ENCODE results near the gene BAD. TPM values are rescaled to one million over a fixed set of nuclear protein-coding genes. Genes with fewer than 3 reads are reported as not detected.

BAD gene
- total RNA-seq, 1 donor from 2014 or later, result 19.0 TPM

DNA sequence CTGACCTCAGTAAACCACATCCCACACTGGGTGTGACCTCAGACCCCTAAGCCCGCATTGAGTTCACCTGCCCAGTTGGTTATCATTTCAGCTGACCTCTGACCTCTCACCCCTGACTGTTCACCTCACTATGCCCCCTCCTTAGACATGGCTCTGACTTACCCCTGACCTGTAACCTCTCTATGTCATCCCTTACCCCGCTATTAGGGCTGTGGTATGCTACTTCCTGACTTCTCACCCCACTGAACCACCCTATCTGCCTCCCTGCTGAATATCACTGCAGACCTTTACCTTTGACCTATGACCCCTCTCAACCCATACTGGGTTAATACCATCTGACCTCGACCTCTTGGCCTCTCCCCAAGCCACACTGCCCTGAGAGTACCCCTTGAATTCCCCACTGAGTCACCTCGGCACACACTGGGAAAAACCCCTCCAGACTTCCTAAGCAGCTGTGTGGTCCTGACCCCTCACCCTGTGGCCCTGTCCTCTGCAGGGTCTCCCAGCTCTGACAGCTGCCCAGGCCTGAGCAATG, 24.9 kb downstream of the BAD start:
- TF ChIP-seq EZH2phosphoT487 (IDR thresholded peaks at IDR 0.05), result no peak
- no peak for TF ChIP-seq EZH2 (IDR thresholded peaks at IDR 0.05)
- TF ChIP-seq, protein P1, sequence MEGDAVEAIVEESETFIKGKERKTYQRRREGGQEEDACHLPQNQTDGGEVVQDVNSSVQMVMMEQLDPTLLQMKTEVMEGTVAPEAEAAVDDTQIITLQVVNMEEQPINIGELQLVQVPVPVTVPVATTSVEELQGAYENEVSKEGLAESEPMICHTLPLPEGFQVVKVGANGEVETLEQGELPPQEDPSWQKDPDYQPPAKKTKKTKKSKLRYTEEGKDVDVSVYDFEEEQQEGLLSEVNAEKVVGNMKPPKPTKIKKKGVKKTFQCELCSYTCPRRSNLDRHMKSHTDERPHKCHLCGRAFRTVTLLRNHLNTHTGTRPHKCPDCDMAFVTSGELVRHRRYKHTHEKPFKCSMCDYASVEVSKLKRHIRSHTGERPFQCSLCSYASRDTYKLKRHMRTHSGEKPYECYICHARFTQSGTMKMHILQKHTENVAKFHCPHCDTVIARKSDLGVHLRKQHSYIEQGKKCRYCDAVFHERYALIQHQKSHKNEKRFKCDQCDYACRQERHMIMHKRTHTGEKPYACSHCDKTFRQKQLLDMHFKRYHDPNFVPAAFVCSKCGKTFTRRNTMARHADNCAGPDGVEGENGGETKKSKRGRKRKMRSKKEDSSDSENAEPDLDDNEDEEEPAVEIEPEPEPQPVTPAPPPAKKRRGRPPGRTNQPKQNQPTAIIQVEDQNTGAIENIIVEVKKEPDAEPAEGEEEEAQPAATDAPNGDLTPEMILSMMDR (IDR thresholded peaks at IDR 0.05), result no peak
- Mint-ChIP-seq H3K4me3 (peak overlapping the region; percentile 51), H3K27ac (no peak overlapping the region)

DNA sequence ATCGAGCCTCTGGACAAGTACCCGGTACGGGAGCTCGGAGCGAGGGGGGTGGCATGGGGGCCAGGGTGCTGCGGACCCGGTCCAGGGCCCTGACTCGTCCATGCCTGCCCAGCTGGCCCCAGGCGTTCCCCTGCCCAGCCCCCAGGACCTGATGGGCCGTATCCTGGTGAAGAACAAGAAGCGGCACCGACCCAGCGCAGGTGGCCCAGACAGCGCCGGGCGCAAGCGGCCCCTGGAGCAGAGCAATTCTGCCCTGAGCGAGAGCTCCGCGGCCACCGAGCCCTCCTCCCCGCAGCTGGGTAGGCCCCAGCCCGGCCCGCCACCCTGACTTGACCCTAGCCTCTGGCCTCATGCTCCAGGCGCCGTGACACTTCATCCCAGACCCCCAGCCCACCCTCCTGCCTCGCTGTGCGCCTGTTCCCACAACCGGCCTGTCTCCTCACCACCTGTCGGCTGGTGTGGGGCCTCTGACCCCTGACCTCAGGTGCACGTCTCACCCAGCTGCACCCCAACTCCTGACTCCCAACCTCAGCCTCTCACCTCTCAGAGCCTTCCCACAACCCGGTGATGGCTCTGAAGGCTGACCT, 25.4 kb downstream of the BAD start:
- DNase-seq (ENCODE audit: low spot score), result no peak
- Histone ChIP-seq H2AFZ (replicated peaks) (no peak overlapping the region), H3K9me3 (ENCODE audit: low read depth) (no peaks in the 10 kb centered on the region), H3F3A (ENCODE audit: low read depth) (no peaks in the 10 kb centered on the region), H3K4me2 (no peak overlapping the region), H3K27me3 (no peaks in the 10 kb centered on the region), H3K4me1 (no peaks in the 10 kb centered on the region), H4K20me1 (ENCODE audit: low read depth) (peaks cover 4% of the 10 kb centered on the region), H3K9ac (no peak overlapping the region), H3K27ac (no peak overlapping the region), H3K79me2 (ENCODE audit: low read depth) (no peaks in the 10 kb centered on the region), H3K36me3 (no peaks in the 10 kb centered on the region), H3K4me3 (no peak overlapping the region)
- Mint-ChIP-seq H3K36me3 (peaks cover 20% of the 10 kb centered on the region), H3K27me3 (ENCODE audit: insufficient read depth, low read depth) (peaks cover 10% of the 10 kb centered on the region), H3K9me3 (no peaks in the 10 kb centered on the region), H3K4me3 (peak overlapping the region; percentile 51), H3K27ac (no peak overlapping the region), H3K4me1 (peaks cover 3% of the 10 kb centered on the region)
- TF ChIP-seq EZH2 (IDR thresholded peaks at IDR 0.05) (no peak), EZH2phosphoT487 (IDR thresholded peaks at IDR 0.05) (no peak)
- TF ChIP-seq, protein P1 (IDR thresholded peaks at IDR 0.05), result no peak

More for the DNA sequence above, 24.9 kb downstream of the BAD start:
- Histone ChIP-seq H3K27ac (no peak overlapping the region), H3K36me3 (no peaks in the 10 kb centered on the region), H3K4me1 (no peaks in the 10 kb centered on the region), H3K9ac (no peak overlapping the region), H3K79me2 (ENCODE audit: low read depth) (no peaks in the 10 kb centered on the region), H3K27me3 (no peaks in the 10 kb centered on the region), H3K4me2 (no peak overlapping the region), H2AFZ (replicated peaks) (no peak overlapping the region), H3F3A (ENCODE audit: low read depth) (no peaks in the 10 kb centered on the region), H4K20me1 (ENCODE audit: low read depth) (no peaks in the 10 kb centered on the region), H3K9me3 (ENCODE audit: low read depth) (no peaks in the 10 kb centered on the region), H3K4me3 (no peak overlapping the region)
- Mint-ChIP-seq H3K4me1 (peaks cover 3% of the 10 kb centered on the region), H3K9me3 (no peaks in the 10 kb centered on the region), H3K27me3 (ENCODE audit: insufficient read depth, low read depth) (peaks cover 10% of the 10 kb centered on the region), H3K36me3 (peaks cover 19% of the 10 kb centered on the region)
- no peak for DNase-seq (ENCODE audit: low spot score)

DNA sequence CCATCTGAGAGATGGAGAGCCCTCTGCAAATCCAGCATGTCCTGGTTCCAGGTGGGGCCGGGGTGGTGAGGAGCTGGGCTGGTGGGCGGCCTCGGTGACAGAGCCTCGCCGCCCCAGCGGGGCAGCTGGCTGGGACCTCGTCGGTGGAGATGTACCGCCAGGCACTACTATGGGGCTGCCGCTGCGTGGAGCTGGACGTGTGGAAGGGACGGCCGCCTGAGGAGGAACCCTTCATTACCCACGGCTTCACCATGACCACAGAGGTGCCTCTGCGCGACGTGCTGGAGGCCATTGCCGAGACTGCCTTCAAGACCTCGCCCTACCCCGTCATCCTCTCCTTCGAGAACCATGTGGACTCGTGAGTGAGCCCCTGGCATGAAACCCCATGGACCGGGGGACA, 26.1 kb downstream of the BAD start:
- H3K36me3 Mint-ChIP-seq, result peaks cover 22% of the 10 kb centered on the region
- H3K9me3 Mint-ChIP-seq, result no peaks in the 10 kb centered on the region
- no peak overlapping the region for H3K27ac Mint-ChIP-seq
- Histone ChIP-seq H3F3A (ENCODE audit: low read depth) (peaks cover 2% of the 10 kb centered on the region), H3K4me2 (no peak overlapping the region), H3K79me2 (ENCODE audit: low read depth) (no peaks in the 10 kb centered on the region), H4K20me1 (ENCODE audit: low read depth) (peaks cover 11% of the 10 kb centered on the region), H3K27me3 (no peaks in the 10 kb centered on the region), H2AFZ (replicated peaks) (no peak overlapping the region), H3K9ac (no peak overlapping the region), H3K27ac (no peak overlapping the region), H3K4me1 (no peaks in the 10 kb centered on the region), H3K36me3 (no peaks in the 10 kb centered on the region), H3K9me3 (ENCODE audit: low read depth) (no peaks in the 10 kb centered on the region), H3K4me3 (no peak overlapping the region)
- no peak for DNase-seq (ENCODE audit: low spot score)
- TF ChIP-seq, protein P1 (IDR thresholded peaks at IDR 0.05), result no peak
- TF ChIP-seq EZH2phosphoT487 (IDR thresholded peaks at IDR 0.05) (no peak), EZH2 (IDR thresholded peaks at IDR 0.05) (no peak)
- H3K4me1 Mint-ChIP-seq, result peaks cover 9% of the 10 kb centered on the region
- H3K27me3 Mint-ChIP-seq (ENCODE audit: insufficient read depth, low read depth), result peaks cover 10% of the 10 kb centered on the region
- H3K4me3 Mint-ChIP-seq, result no peak overlapping the region
